Activated naive CD4-positive, alpha-beta T cell (primary cell): ENCODE results near the gene SLC38A10.

ENCODE experiments used
- DNase-seq, 4 experiments: peaks; one replicate each; lab custom pipeline; 2025; lab: John Stamatoyannopoulos, UW

Gene SLC38A10

GRCh38 chr17:81241648-81242420, 53.3 kb downstream of the SLC38A10 start:
- peak; percentile 27 to 52 (median 48) for DNase-seq

GRCh38 chr17:81241203-81241602, 53.9 kb downstream of the SLC38A10 start:
- no peak for DNase-seq

GRCh38 chr17:81240761-81241160, 54.3 kb downstream of the SLC38A10 start:
- DNase-seq = no peak

- DNase-seq = peak in 1 of 4 experiments; percentile 33
These were observed 55.2 kb downstream of the SLC38A10 start for GRCh38 chr17:81239714-81240555.

- peak; percentile 72 to 94 (median 86) for DNase-seq
These were observed 56.0 kb downstream of the SLC38A10 start, which contains the start of the genes NDUFAF8 and TEPSIN for GRCh38 chr17:81238815-81239713. Gene NDUFAF8, plus strand, starts transcription at chr17:81239318. Its CDS starts 46 bp downstream, at chr17:81239364. Gene TEPSIN, minus strand, starts transcription at chr17:81239055. Its CDS starts 22 bp downstream, at chr17:81239033.

GRCh38 chr17:81238490-81238814, 56.7 kb downstream of the SLC38A10 start:
- DNase-seq = no peak

- DNase-seq = no peak
These were observed 57.3 kb downstream of the SLC38A10 start for GRCh38 chr17:81237591-81238489.

GRCh38 chr17:81236784-81237183, 58.3 kb downstream of the SLC38A10 start:
- no peak for DNase-seq

- no peak for DNase-seq
These were observed 59.0 kb downstream of the SLC38A10 start for GRCh38 chr17:81235822-81236740.

GRCh38 chr17:81234940-81235821, 59.9 kb downstream of the SLC38A10 start:
- no peak for DNase-seq

- no peak for DNase-seq
These were observed 60.6 kb downstream of the SLC38A10 start for GRCh38 chr17:81234506-81234855.

GRCh38 chr17:81233811-81234505, 61.1 kb downstream of the SLC38A10 start:
- no peak for DNase-seq

GRCh38 chr17:81233316-81233715, 61.8 kb downstream of the SLC38A10 start:
- no peak for DNase-seq

- no peak for DNase-seq
These were observed 62.4 kb downstream of the SLC38A10 start for GRCh38 chr17:81232616-81233241.

GRCh38 chr17:81231766-81232581, 63.1 kb downstream of the SLC38A10 start:
- DNase-seq = no peak

- no peak for DNase-seq
These were observed 63.9 kb downstream of the SLC38A10 start for GRCh38 chr17:81231121-81231645.
